GM12892 (cell line): Measurements from ENCODE around the gene ADAMTS10.

Experiments
- POLR2A ChIP-seq: IDR thresholded peaks from 2 replicates; pipeline ENCODE4 v1.6.1; 2011; ENCODE audit warnings: low read depth, low read length, control low read depth
- POLR2AphosphoS5 ChIP-seq: IDR thresholded peaks from 2 replicates; pipeline ENCODE4 v1.6.1; 2011; ENCODE audit warnings: low read depth, low read length, control low read depth
- TAF1 ChIP-seq: IDR thresholded peaks from 2 replicates; pipeline ENCODE4 v1.6.1; 2011; ENCODE audit warnings: low read depth, mild to moderate bottlenecking, control low read depth, low read length, borderline replicate concordance

- TF ChIP-seq POLR2A (no peak), TAF1 (no peak), POLR2AphosphoS5 (no peak)
Measured at GRCh38 chr19:8589177-8589714, 21.3 kb downstream of the ADAMTS10 start.
